HG02943 (cell line): ENCODE data around the gene TOMM22.
"Not testable (repeated sequence)": the region's sequence is repeated elsewhere in the genome, so short reads cannot be mapped to it uniquely, and the experiment has no call there.

Experiments used
- ATAC-seq: cut with Tn5 transposase; IDR thresholded peaks from one replicate; pipeline ENCODE4 v1.9.1; 2021; ENCODE audit warnings: mild to moderate bottlenecking, low read depth, moderate library complexity; ENCODE audit not compliant: unreplicated experiment

Gene TOMM22

DNA sequence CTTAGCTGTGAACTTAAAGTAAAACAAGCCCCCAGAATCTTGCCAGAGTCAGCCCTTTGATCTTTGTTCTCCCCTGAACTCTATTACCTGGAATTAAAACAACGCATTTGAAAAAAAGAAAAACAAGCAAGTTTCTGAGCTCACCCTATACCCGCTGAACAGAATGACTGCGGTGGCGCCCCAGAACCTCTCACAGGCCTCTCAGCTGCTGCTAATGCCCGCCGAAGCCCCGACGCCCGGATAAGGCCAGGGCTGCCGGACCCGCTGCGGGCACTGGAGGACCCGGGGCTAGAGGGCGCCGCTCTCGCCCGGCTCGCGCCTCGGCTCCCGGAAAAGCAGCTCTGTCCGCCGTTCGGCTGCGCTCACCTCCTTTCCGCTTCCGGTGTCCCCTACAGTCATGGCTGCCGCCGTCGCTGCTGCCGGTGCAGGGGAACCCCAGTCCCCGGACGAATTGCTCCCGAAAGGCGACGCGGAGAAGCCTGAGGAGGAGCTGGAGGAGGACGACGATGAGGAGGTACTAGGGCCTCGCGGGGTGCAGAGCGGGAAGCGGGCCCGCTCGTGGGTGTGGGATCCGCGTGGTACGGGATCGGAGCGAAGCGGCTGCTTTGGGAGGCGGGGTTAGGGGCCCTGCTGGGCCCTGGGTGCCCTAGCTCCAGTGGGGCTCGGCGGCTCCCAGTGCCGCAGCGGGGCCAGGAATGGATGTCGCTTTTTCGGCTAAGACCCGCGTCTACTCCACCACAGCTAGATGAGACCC is at the start of gene TOMM22:
TOMM22 (plus strand) TSS at position 376 of the 754 bp plus-strand sequence; CDS start at position 398, 22 bp downstream.
- peak; percentile 91 for ATAC-seq

DNA sequence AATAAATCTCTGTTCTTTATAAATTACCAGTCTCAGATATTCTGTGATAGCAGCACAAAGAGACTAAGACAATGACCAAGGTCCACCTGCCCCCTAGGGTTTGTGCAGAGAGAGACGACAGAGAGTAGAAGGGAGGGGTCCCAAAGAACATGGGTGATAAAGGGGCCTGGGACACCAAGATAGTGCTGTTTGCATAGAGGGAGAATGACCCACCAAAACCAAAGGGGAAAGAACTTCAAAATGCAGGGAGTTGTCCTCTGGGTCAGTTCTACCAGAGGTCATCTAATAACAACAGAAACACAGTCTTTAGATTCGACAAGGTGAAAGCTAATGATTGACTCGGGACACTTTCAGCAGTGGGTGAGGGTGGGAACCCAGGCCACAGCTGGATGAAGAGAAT is 49.2 kb upstream of the TOMM22 start:
- no peak for ATAC-seq

DNA sequence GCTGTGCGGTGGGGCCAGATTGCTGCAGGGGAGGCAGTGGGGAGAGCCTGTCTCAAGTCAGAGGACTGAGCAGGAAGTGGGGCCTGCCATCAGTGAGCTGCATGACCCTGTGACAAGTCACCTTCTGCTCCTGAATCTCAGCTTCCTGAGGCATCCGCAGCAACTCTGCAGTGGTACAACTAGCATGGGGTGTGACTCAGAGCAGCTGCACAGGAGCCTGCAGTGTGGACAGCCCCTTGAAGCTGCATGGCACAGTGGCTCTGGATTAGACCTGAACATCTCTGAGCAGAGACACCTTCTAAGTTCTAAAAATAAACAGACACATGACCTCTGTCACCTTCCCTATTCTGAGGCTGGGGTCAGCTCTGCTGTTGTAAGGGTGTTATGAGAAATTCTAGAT is 43.5 kb upstream of the TOMM22 start:
- ATAC-seq = no peak

DNA sequence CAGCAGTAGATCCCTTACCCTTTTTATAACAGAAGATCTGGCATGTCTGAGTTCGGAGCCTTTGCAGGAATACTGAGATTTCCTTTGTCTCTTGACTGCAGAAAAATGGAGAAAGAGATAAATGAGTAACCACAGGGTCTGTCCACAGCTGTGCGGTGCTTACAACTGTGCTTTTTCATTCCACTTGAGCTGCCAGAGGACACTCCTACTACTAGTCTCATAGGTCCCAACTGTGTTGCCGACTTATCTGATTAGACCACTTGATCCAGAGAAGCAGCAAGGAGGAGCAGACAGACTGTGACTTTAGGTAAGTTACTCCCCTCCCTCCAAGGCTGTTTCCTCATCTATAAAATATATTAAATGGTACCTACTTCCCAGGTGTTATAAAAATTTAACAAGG is 43.0 kb upstream of the TOMM22 start:
- no peak for ATAC-seq

DNA sequence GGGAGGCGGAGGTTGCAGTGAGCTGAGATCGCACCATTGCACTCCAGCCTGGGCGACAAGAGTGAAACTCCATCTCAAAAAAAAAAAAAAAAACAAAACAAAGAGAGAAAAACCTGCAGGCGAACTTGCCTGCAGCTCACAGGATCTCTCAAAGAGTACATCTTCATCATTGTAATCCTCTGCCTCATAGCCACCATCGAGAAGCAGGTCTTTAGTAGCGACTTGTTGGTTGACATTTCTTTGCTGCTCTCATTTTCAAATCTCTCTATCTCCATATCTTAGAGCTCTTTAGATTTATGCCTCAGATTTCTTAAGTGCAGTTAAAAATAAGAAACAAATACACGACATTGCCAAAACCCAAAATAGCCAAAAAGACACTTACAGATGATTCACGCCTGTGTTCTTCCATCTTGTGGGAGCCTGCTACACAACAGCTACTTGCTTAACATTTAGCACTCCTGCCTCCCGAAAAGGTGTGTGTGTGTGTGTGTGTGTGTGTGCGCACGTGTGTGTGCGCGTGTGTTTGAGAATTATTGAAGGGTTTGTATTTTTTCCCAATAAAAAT is 40.2 kb upstream of the TOMM22 start:
- ATAC-seq = no peak

DNA sequence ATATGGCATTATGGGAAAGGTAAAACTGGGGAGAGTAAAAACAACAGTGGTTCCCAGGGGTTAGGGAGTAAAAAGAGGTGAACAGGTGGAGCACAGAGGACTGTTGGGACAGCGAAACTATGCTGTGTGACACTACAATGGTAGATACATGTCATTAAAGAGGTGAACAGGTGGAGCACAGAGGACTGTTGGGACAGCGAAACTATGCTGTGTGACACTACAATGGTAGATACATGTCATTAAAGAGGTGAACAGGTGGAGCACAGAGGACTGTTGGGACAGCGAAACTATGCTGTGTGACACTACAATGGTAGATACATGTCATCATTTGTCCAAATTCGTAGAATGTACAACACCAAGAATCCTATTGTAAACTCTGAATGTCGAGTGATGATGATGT is 37.5 kb upstream of the TOMM22 start:
- ATAC-seq = not testable (repeated sequence)

DNA sequence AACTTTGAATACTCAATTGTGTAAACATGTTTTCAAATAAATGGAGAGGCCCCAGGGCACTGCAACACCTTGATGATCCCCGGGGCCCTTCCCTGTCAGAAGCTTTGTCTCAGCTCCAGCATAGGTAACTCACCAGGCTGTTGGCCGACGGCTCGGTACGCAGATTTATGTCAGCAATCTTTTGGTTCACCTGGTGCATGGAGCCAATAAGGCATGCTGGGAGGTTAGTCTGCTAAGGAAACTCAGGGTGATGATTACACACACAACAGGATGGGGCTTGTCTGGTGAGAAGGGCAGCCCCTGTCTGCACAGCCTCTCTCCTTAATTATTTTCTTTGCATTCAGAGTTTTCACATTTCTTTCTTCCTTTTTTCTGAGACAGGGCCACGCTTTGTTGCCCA is 36.3 kb upstream of the TOMM22 start:
- ATAC-seq = no peak

DNA sequence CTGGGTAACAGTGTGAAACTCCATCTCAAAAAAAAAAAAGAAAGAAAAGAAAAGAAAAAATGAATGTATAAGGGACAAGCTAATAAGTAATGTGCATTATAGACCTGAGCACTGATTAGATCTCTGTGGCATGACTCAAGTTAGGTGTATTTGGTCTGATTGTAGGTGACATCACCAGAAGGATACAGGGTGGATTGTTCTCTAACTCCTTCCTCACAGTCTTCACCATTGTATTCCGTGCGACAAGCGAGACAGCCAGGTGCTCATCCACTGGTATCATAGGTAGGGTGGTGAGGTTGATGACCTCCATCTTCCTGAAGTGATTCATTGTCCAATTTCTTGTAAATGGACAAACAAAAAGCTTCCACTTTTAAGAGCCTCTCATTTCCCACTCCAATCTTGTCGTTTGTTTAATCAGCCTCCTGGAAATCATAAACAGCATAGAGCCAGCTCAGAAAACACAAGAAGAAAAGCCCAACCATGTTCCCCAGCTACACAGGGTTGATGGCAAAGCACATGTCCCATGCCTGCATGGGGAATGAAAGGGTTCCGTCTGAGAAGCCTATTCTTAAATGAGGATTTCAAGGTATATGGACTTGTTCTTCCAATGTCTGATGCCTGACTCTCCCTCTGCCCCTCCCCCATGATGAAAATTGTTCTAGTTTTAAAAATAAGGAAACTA is 31.8 kb upstream of the TOMM22 start:
- ATAC-seq = no peak

DNA sequence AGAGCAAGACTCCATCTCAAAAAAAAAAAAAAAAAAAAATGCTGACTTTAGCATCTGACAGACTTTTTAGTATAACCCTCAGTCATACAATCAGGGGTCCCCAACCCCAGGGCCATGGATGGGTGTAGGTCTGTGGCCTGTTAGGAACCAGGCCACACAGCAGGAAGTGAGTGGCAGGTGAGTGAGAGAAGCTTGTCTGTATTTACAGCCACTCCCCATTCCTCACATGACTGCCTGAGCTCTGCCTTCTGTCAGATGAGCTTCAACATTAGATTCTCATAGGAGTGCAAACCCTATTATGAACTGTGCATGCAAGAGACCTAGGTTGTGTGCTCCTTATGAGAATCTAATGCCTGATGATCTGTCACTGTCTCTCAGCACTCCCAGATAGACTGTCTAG is 28.9 kb upstream of the TOMM22 start:
- ATAC-seq = no peak

DNA sequence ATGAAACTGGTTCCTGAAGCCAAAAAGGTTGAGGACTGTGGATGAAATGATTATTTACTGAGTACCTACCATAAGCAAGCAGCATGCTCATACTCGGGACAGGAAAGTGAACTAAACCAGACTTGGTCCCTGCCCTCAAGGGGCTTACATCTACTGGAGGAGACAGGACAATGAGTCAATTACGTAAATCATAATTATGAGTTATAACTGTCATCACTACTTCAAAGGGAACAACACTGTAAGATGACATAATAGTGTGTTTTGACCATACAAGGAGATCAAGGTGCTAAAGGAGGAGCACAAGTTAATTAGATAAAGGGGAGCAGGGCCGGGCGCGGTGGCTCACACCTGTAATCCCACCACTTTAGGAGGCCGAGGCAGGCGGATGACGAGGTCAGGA is 28.0 kb upstream of the TOMM22 start:
- no peak for ATAC-seq

DNA sequence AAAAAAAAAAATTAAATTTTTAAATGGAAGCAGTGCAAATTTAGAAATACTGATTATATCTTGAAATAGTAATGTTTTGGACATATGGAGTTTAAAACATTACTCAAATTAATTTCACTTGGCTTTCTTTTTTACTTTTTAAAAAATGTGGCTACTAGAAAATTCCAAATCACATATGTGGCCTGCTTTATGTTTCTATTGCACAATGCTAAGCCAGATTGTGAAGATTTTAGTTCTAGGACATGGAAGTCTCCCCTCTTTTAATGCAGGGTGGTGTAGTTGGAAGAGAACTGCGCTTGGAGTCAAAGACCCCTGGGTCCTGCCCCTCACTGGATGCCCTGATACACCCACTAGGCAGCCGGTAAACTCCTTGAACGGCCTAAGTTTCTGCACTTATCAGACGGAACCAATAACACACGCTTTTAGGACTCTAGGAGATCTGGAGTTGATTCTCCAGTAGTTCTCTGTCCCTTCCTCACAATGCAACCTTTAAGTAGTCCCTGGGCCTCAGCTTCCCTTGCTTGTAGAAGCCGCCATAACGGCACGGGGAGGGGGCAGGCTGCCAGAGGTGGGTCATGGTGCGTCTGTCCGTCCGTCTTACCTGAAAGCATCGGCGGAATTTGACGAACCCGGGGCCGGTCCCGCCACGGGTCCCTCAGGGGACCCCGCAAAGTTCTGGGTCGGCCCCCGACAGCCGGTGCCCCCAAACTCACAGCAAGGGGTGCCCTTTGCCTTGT is 26.1 kb upstream of the TOMM22 start:
- ATAC-seq = peak; percentile 12

DNA sequence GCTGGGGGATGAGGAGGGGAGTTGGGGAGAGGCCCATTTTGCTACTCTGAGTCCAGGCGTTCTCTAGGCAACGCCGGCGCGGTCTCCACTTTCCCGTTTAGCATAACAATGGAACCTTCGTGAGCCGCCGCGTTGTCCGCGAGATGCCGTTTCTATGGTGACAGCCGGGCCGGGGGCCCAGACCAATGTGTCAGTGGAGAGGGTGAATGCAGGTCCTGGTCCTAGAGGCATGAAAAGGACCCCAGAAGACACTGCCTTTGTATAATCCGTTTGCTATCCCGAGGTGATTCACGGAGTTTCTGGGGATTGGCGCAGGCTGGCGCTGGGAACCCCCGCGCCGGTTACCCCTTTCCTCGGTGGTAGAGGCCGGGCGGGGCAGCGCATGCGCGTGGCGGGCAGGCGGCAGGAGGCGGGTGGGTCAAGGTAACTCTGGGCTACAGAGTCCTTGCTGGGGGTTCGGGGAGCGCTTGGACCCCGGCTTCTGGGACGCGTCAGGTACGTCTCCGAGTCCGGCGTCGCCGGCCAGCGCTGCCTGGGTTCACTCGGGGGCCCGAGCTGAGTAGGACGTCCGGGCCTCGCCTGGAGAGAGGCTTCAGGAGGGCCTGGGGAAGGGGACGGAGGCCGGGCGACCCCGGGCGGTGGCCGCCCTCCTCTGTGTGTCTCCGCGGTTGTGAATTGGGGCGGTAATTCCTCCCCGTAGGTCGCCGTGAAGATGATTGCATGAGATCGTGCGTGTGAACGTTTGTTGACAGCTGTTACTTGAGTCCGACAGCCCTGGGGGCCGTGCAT is 25.3 kb upstream of the TOMM22 start, which contains the start of the genes CBY1 and FAM227A:
CBY1 (plus strand) TSS at position 383 of the 789 bp plus-strand sequence. CDS start 11,417 bp downstream, outside the sequence.
FAM227A (minus strand) TSS at position 137 of the 789 bp plus-strand sequence. CDS start 6,224 bp downstream, outside the sequence.
- peak; percentile 78 for ATAC-seq

DNA sequence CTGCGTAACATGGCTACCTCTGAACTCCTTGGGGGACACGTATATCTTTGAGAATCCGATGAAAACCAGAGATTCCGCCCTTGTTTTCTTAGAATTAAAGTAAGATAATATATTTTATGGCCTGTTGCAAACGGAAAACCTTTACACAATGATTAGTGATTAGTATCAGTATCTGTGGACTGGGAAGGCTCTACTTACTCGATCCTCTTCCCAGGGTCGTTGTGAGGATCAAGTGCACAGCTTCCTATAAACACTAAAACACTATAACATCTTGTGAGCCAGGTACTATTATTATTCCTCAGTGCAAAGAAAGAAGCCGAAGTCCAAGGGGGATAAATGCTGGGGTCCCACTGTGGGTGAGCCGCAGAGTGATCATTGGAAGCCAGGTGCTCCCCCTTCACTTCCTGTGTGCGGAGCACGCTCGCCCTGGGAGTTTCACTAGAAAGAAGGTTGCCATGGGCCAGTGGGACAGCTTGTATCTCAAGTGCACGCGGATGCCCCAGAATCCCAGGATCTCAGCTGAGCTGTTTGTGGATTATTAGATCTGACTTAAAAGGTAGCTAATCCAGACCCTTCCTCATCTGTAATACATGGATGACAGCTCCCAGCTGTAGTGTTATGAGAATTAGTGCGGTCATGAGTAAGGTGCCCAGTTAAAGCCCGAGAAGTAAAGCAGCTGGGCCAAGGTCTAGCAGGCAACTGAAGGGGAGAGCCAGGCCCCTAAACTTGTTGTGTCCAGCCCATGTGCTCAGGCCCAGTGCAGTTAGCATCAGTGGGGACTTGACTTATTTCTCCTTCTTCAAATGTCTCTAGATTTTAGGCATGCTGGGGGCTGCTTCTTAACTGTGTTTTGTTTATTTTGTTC is 24.5 kb upstream of the TOMM22 start:
- no peak for ATAC-seq

DNA sequence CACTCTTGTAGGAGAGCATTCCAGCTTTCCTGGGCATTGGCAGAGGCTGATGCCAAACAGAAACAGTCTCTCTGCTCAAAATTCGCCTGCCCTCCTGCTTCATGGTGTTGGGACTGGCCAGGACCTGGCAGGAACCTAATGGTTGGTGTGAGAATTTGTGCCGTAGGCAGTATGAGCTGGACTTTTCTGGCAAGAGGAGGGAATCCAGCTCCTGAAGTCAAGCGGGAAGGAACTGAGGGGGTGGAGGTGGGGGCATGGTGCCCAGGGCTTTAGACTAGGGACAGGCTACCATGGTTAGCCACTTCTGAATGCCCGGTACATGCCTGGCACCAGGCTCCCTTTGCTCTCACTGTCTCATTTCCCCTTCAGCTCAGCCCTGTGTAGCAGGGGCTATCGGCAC is 6.9 kb upstream of the TOMM22 start:
- no peak for ATAC-seq

DNA sequence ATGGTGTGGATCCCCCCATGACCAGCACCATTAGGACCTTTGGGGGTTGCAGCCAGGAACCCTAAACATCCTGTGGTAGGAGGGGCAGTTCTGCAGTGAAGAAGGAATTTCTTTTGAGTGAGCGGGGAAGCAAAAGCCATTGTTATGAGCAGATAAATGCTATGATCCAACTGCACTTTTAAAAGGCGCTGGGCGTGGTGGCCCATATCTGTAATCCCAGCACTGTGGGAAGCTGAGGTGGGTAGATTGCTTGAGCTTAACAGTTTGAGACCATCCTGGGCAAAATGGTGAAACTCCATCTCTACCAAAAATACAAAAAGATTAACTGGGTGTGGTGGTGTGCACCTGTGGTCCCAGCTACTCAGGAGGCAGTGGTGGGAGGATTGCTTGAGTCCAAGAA is 5.9 kb upstream of the TOMM22 start:
- no peak for ATAC-seq

DNA sequence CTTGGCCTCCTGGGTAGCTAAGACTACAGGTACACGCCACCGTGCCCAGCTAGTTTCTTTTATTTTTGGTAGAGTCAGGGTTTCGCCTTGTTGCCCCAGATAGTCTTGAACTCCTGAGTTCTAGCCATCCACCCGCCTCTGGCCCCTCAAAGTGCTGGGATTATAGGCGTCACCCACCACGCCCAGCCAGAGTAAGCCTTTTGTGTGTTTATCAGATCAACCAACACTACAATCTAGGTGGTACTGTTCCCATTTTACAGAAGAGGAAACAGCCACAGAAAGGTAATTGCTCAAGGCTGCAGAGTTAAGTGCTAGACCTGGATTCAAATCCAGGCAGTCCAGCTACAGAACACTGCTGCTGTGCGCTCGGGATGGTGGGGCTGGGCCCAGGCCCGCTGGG is 3.1 kb downstream of the TOMM22 start:
- no peak for ATAC-seq

DNA sequence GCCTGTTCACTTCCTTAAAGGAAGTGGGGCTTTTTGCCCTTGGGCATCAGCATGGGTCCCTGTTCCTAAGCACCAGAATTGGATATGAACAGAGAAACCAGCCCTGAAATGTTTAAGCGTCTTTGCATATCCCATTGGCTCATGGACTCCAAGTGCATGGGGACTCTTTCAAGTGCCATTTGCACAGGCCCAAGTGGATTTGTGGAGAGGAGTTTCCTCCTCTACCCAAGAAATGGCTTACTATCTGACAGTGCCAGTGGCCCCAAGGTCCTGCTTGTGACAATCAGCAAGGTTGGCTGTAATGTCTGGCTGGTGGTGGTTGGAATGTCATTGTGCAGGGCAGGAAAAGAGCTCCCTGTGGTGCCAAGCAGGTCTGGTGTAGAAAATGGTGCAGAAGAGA is 4.0 kb downstream of the TOMM22 start:
- ATAC-seq = no peak

DNA sequence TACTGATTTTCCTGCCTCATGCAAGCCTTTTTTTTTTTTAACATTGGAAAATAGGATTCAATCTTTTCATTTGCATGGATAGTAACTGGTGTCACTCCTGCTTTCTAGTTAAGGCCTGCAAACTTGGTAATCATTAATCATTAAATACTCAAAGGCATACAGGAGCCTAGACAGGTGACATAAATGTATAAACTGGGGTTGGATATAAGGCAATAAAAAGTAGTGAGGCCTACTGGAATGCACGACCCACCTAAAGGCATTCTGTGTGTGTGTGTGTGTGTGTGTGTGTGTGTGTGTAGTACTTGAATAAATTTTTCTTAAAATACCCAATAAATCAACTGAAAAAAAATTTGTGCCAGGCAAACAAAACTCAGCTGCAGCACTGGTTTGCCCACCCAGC is 7.9 kb downstream of the TOMM22 start:
- no peak for ATAC-seq

DNA sequence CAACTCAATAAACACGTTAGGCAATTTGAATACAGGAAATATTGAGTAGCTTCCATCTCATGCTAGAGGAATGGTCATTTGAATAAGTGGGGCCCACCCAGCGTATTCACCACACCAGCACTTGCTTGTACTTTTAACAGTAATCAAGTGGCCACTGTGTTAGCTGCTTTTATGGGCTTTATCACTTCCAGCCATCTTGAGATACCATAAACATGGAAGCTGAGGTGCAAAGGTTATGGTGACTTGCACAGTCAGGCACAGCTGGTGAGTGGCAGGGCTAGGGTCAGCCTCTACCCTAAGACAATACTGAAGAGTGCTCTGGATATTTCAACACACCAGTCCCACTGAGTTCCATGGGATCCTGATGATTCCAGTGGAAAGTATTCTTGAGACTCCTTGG is 12.3 kb downstream of the TOMM22 start:
- ATAC-seq = no peak
